GM12878 (cell line): Measurements from ENCODE around the gene SPDYA. TPM values are rescaled to one million over a fixed set of nuclear protein-coding genes. Genes with fewer than 3 reads are reported as not detected.
"Not testable (repeated sequence)": the region's sequence is repeated elsewhere in the genome, so short reads cannot be mapped to it uniquely, and the experiment has no call there.

Experiments used
- ATAC-seq: fragments of 200-7000 bp; cut with Tn5 transposase; 3 replicates; pipeline ENCODE4 v1.9.1; 2020; ENCODE audit warnings: mild to moderate bottlenecking, moderate library complexity
- BruUV-seq: library from RNA; stranded (reverse); fragments of 400-500 nt; replicated peaks from 2 replicates; lab custom pipeline; 2021; lab: Mats Ljungman, UMichigan
- CTCF ChIA-PET: fragments of 300-600 bp; sonication (Branson Sonifier 250); formaldehyde crosslinking; extraction: SDS; loops from one replicate; lab custom pipeline; 2021; ENCODE audit warnings: inconsistent platforms; lab: Yijun Ruan, JAX
- POLR2A ChIA-PET: fragments of 350-600 bp; formaldehyde crosslinking; extraction: SDS; loops from one replicate; lab custom pipeline; 2021; ENCODE audit warnings: inconsistent platforms; lab: Charles Lee
- RAD21 ChIA-PET: fragments of 300-600 bp; sonication (Branson Sonifier 250); formaldehyde crosslinking; loops from one replicate; lab custom pipeline; 2023; ENCODE audit warnings: antibody characterized with exemption; ENCODE audit not compliant: unreplicated experiment; lab: Charles Lee
- SMC1A ChIA-PET: fragments of 300-600 bp; sonication (Branson Sonifier 250); formaldehyde crosslinking; loops from one replicate; lab custom pipeline; 2023; ENCODE audit not compliant: unreplicated experiment, uncharacterized antibody; lab: Charles Lee
- DNase-seq: peaks from one replicate; pipeline ENCODE4 v3.0.0-alpha.2; 2011; ENCODE audit warnings: low read depth, low spot score
- FAIRE-seq: peaks from 3 replicates; lab custom pipeline; 2011; peaks lifted over from hg19 to GRCh38; lab: Jason Lieb, UNC
- H2AFZ ChIP-seq: 2 replicates; pipeline ENCODE4 v1.6.0; 2011; ENCODE audit warnings: low read depth, low read length, control low read depth; ENCODE audit not compliant: control insufficient read depth
- H3K27ac ChIP-seq: 2 replicates; pipeline ENCODE4 v1.5.1; 2011; ENCODE audit warnings: control low read depth; ENCODE audit not compliant: control insufficient read depth, insufficient read depth
- H3K27me3 ChIP-seq, 2 experiments: replicated peaks in 1 of 2; 2 replicates each; pipeline versions ENCODE4 v1.6.0 to v1.6.1; 2011; ENCODE audit warnings: low read length in 1 of 2; ENCODE audit not compliant: control insufficient read depth in 2 of 2, insufficient read depth in 2 of 2
- H3K36me3 ChIP-seq, 2 experiments: 2 replicates each; pipeline ENCODE4 v1.5.1; 2011; ENCODE audit warnings: low read length in 1 of 2; ENCODE audit not compliant: control insufficient read depth in 2 of 2, insufficient read depth in 2 of 2
- H3K4me1 ChIP-seq: 2 replicates; pipeline ENCODE4 v1.6.1; 2011; ENCODE audit warnings: mild to moderate bottlenecking, low read length, moderate library complexity, mixed read lengths; ENCODE audit not compliant: control insufficient read depth, insufficient read depth
- H3K4me2 ChIP-seq: 2 replicates; pipeline ENCODE4 v1.6.0; 2011; ENCODE audit warnings: control low read depth; ENCODE audit not compliant: control insufficient read depth, insufficient read depth
- H3K4me3 ChIP-seq: fragments of 200-600 bp; sonication (generic); 2 replicates; pipeline ENCODE4 v1.5.1; 2016
- H3K79me2 ChIP-seq: 2 replicates; pipeline ENCODE4 v1.6.0; 2011; ENCODE audit warnings: low read length; ENCODE audit not compliant: control insufficient read depth, insufficient read depth
- H3K9ac ChIP-seq: 2 replicates; pipeline ENCODE4 v1.8.0; 2011; ENCODE audit warnings: low read length, control low read depth, mixed read lengths; ENCODE audit not compliant: control insufficient read depth, insufficient read depth
- H3K9me3 ChIP-seq: replicated peaks from 3 replicates; pipeline ENCODE4 v1.5.1; 2011; ENCODE audit warnings: mild to moderate bottlenecking, low read length; ENCODE audit not compliant: control insufficient read depth, insufficient read depth
- H4K20me1 ChIP-seq: 2 replicates; pipeline ENCODE4 v1.6.0; 2011; ENCODE audit not compliant: control insufficient read depth, insufficient read depth
- BCL11A ChIP-seq: IDR thresholded peaks from 2 replicates; pipeline ENCODE4 v1.6.1; 2011; ENCODE audit warnings: low read depth, low read length
- HSF1 ChIP-seq: fragments of 150-350 bp; IDR thresholded peaks from 2 replicates; pipeline ENCODE4 v1.6.1; 2014; ENCODE audit warnings: mild to moderate bottlenecking, low read depth, low read length
- IKZF1 ChIP-seq: fragments of 450-650 bp; conservative IDR thresholded peaks from 2 replicates; pipeline ENCODE4 v1.6.1; 2017; ENCODE audit warnings: antibody characterized with exemption, mild to moderate bottlenecking
- NFIC ChIP-seq: IDR thresholded peaks from 2 replicates; pipeline ENCODE4 v1.6.1; 2012; ENCODE audit warnings: low read depth, mild to moderate bottlenecking, inconsistent platforms, low read length, moderate library complexity
- NR2F1 ChIP-seq: fragments of 450-650 bp; conservative IDR thresholded peaks from 2 replicates; pipeline ENCODE4 v1.6.1; 2017; ENCODE audit warnings: mild to moderate bottlenecking
- PAX5 ChIP-seq: IDR thresholded peaks from 2 replicates; pipeline ENCODE4 v1.6.1; 2011; ENCODE audit warnings: low read depth, low read length, borderline replicate concordance
- POLR2A ChIP-seq: IDR thresholded peaks from 2 replicates; pipeline ENCODE4 v1.6.1; 2011; ENCODE audit warnings: low read depth, mild to moderate bottlenecking, low read length
- RCOR1 ChIP-seq: conservative IDR thresholded peaks from 2 replicates; pipeline ENCODE4 v1.6.1; 2012; ENCODE audit warnings: low read depth, low read length, improper control_type of control experiment
- SMAD1 ChIP-seq: fragments of 450-650 bp; IDR thresholded peaks from 2 replicates; pipeline ENCODE4 v1.6.1; 2018; ENCODE audit warnings: mild to moderate bottlenecking, low read depth; ENCODE audit not compliant: partially characterized antibody
- SREBF2 ChIP-seq: IDR thresholded peaks from 2 replicates; pipeline ENCODE4 v1.6.1; 2012; ENCODE audit warnings: mild to moderate bottlenecking, low read length
- TAF1 ChIP-seq: IDR thresholded peaks from 2 replicates; pipeline ENCODE4 v1.6.1; 2011; ENCODE audit warnings: mild to moderate bottlenecking, low read depth, low read length, borderline replicate concordance
- WRNIP1 ChIP-seq: IDR thresholded peaks from 2 replicates; pipeline ENCODE4 v1.6.1; 2011; ENCODE audit warnings: low read depth, low read length, improper control_type of control experiment, borderline replicate concordance
- ZZZ3 ChIP-seq: IDR thresholded peaks from 2 replicates; pipeline ENCODE4 v1.6.1; 2011; ENCODE audit warnings: low read depth; ENCODE audit not compliant: control insufficient read depth, insufficient read length
- WGBS: methylation state at CpG from one replicate; pipeline ENCODE4 v1.1.6; 2016; ENCODE audit warnings: low lambda C conversion rate; ENCODE audit not compliant: insufficient replicate concordance, insufficient coverage; ENCODE audit errors: missing lambda C conversion rate; 5-methylcytosine and 5-hydroxymethylcytosine counted together
- in situ Hi-C: fragments of 300-500 bp; cut with MboI; formaldehyde crosslinking; loops from 9 replicates; pipeline ENCODE4 v1.14.3; 2018; ENCODE audit warnings: mixed read lengths
- intact Hi-C: fragments of 100-400 bp; cut with micrococcal nuclease; formaldehyde crosslinking; loops from one replicate; pipeline ENCODE4 v1.14.2; 2022; ENCODE audit not compliant: unreplicated experiment
- polyA plus RNA-seq, 11 experiments: library from polyadenylated mRNA; depleted of rRNA in 4 of 11; unstranded in 6 of 11; stranded (reverse) in 5 of 11; fragments of >200 nt; fragmentation: Nextera tagmentation in 4 of 11; fragmentation: Illumina TruSeq in 1 of 11; extraction: Ambion mirVana in 4 of 11; extraction: Trizol in 1 of 11; gene quantifications; 1 replicate in 1 of 11; 2 replicates in 10 of 11; pipeline versions ENCODE4 v1.2.1 to v1.2.3, GENCODE V29; 2011 to 2016; ENCODE audit warnings: inconsistent platforms in 2 of 11, missing spikeins in 2 of 11, low read depth in 1 of 11
- total RNA-seq, 4 experiments: library from RNA; depleted of rRNA in 3 of 4; stranded (reverse); fragments of >200 nt in 3 of 4; fragmentation: Illumina TruSeq in 1 of 4; extraction: Trizol in 1 of 4; gene quantifications; 2 replicates each; pipeline versions ENCODE4 v1.2.1 to v1.2.3, GENCODE V29; 2013 to 2021

SPDYA gene
- total and polyA plus RNA-seq, 10 of the 15 experiments (the other 5 are each of a cell fraction or from before 2014, with no cell fraction given) = 0.12 to 2.4 (median 0.50) TPM

GRCh38 chr2:28782423-28782822 lies 28.2 kb upstream of the SPDYA start:
- ATAC-seq = no peak
- Histone ChIP-seq H2AFZ (no peak overlapping the region), H3K79me2 (no peaks in the 10 kb centered on the region), H3K4me3 (no peak overlapping the region), H3K4me1 (no peaks in the 10 kb centered on the region), H3K36me3 (peaks cover 4 to 45% of the 10 kb centered on the region in 2 experiments), H3K9me3 (no peaks in the 10 kb centered on the region), H3K27ac (no peak overlapping the region), H3K4me2 (no peak overlapping the region), H3K9ac (no peak overlapping the region), H4K20me1 (no peaks in the 10 kb centered on the region), H3K27me3 (no peaks in the 10 kb centered on the region)
- in situ Hi-C loops = no loop called here
- intact Hi-C loops = no loop called here
- no peak for TF ChIP-seq NR2F1
- TF ChIP-seq IKZF1 = no peak
- no peak for TF ChIP-seq POLR2A
- TF ChIP-seq SMAD1 = no peak
- no peak for TF ChIP-seq BCL11A
- TF ChIP-seq WRNIP1 = no peak
- TF ChIP-seq ZZZ3 = no peak
- TF ChIP-seq NFIC = no peak
- TF ChIP-seq RCOR1 = no peak
- no peak for TF ChIP-seq SREBF2
- TF ChIP-seq HSF1 = no peak
- no peak for TF ChIP-seq PAX5
- no peak for TF ChIP-seq TAF1
- ChIA-PET POLR2A (no interaction called here), CTCF (no interaction called here), SMC1A (interaction anchor here (1.0 to 1.4 kb wide), 2 partner anchors 17 to 188 kb away, joined by 4 read pairs; no protein-coding TSS in a partner anchor), RAD21 (interaction anchor here (1.7 kb wide), 1 partner anchor 188 kb away, joined by 4 read pairs; no protein-coding TSS in a partner anchor)
- no peak for FAIRE-seq
- WGBS = 83% methylated on average over 3 of the region's 3 CpGs
- DNase-seq = no peak
- BruUV-seq = no TSS peak

- ChIA-PET CTCF (interaction anchor here (1.0 to 1.7 kb wide), 2 partner anchors 11 to 17 kb away, joined by 3 to 4 read pairs; no protein-coding TSS in a partner anchor), POLR2A (interaction anchor here (0.6 to 1.2 kb wide), 3 partner anchors 19 to 153 kb away, joined by 3 to 5 read pairs (median 4); no protein-coding TSS in a partner anchor), SMC1A (interaction anchor here (1.5 to 2.9 kb wide), 2 partner anchors 189 to 190 kb away, joined by 5 to 9 read pairs; no protein-coding TSS in a partner anchor)
- H3K9me3 ChIP-seq, in situ Hi-C loops, ATAC-seq, H4K20me1 ChIP-seq, H3K4me1 ChIP-seq, H3K79me2 ChIP-seq, H2AFZ ChIP-seq, RAD21 ChIA-PET, BruUV-seq, H3K4me3 ChIP-seq, H3K4me2 ChIP-seq, intact Hi-C loops, FAIRE-seq, H3K9ac ChIP-seq, H3K27ac ChIP-seq, H3K27me3 ChIP-seq, DNase-seq: not testable (repeated sequence)
- peaks cover 1 to 45% of the 10 kb centered on the region in 2 experiments for H3K36me3 ChIP-seq
- 81% methylated on average over 6 of the region's 7 CpGs for WGBS
Observed at GRCh38 chr2:28784570-28784969, 26.1 kb upstream of the SPDYA start.
